Nephron progenitor cell (in vitro differentiated cells): Measurements from ENCODE around the gene CRACR2A.

Experiments used
- DNase-seq: peaks from one replicate; pipeline ENCODE4 v3.0.0; 2021
- H3K27ac Mint-ChIP-seq: 2 replicates; pipeline ENCODE4 v1.8.0; 2021; ENCODE audit warnings: mild to moderate bottlenecking, moderate library complexity, mixed read lengths
- H3K27me3 Mint-ChIP-seq: 2 replicates; pipeline ENCODE4 v1.8.0; 2021; ENCODE audit warnings: mild to moderate bottlenecking, low read depth, mixed read lengths; ENCODE audit not compliant: poor library complexity
- H3K36me3 Mint-ChIP-seq: 2 replicates; pipeline ENCODE4 v1.8.0; 2021; ENCODE audit warnings: low read depth, mixed read lengths
- H3K4me1 Mint-ChIP-seq: 2 replicates; pipeline ENCODE4 v1.8.0; 2021; ENCODE audit warnings: mixed read lengths
- H3K4me3 Mint-ChIP-seq: 2 replicates; pipeline ENCODE4 v1.8.0; 2021; ENCODE audit warnings: mild to moderate bottlenecking, moderate library complexity, mixed read lengths
- H3K9me3 Mint-ChIP-seq: 2 replicates; pipeline ENCODE4 v1.8.0; 2021; ENCODE audit warnings: mild to moderate bottlenecking, moderate library complexity, mixed read lengths
- TF ChIP-seq, protein P1 (sequence below): fragments of 200-600 bp; sonication (generic); IDR thresholded peaks from 2 replicates; pipeline ENCODE4 v1.5.0; 2021; ENCODE audit warnings: antibody characterized with exemption

The CRACR2A gene

DNA sequence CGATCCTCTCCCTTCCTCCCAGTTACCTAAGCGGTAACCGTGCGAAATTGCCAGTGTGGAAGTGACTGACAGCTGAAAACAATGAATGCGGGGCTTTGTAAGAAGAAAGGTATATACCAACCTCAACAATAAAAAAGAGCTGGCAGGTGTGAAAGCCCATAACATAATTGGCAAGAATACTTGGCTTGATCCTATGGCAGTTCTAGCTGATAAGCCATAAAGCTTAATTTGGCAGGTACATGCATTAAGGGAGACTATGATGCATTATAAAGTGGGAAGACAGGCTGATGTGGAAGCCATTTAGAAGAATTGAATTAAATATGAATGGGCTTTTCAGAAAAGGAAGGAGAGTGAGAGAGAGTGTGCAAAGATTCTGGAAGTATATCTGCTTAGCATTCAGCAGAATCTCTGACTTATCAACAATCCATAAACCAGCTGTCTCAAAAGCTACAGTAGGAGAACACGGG, 71.3 kb downstream of the CRACR2A start:
- no peak overlapping the region for H3K4me3 Mint-ChIP-seq
- peaks cover 9% of the 10 kb centered on the region for H3K27me3 Mint-ChIP-seq
- no peaks in the 10 kb centered on the region for H3K9me3 Mint-ChIP-seq
- H3K4me1 Mint-ChIP-seq = peaks cover 22% of the 10 kb centered on the region
- no peaks in the 10 kb centered on the region for H3K36me3 Mint-ChIP-seq
- H3K27ac Mint-ChIP-seq = no peak overlapping the region
- no peak for DNase-seq
- TF ChIP-seq, protein P1, sequence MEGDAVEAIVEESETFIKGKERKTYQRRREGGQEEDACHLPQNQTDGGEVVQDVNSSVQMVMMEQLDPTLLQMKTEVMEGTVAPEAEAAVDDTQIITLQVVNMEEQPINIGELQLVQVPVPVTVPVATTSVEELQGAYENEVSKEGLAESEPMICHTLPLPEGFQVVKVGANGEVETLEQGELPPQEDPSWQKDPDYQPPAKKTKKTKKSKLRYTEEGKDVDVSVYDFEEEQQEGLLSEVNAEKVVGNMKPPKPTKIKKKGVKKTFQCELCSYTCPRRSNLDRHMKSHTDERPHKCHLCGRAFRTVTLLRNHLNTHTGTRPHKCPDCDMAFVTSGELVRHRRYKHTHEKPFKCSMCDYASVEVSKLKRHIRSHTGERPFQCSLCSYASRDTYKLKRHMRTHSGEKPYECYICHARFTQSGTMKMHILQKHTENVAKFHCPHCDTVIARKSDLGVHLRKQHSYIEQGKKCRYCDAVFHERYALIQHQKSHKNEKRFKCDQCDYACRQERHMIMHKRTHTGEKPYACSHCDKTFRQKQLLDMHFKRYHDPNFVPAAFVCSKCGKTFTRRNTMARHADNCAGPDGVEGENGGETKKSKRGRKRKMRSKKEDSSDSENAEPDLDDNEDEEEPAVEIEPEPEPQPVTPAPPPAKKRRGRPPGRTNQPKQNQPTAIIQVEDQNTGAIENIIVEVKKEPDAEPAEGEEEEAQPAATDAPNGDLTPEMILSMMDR = no peak

DNA sequence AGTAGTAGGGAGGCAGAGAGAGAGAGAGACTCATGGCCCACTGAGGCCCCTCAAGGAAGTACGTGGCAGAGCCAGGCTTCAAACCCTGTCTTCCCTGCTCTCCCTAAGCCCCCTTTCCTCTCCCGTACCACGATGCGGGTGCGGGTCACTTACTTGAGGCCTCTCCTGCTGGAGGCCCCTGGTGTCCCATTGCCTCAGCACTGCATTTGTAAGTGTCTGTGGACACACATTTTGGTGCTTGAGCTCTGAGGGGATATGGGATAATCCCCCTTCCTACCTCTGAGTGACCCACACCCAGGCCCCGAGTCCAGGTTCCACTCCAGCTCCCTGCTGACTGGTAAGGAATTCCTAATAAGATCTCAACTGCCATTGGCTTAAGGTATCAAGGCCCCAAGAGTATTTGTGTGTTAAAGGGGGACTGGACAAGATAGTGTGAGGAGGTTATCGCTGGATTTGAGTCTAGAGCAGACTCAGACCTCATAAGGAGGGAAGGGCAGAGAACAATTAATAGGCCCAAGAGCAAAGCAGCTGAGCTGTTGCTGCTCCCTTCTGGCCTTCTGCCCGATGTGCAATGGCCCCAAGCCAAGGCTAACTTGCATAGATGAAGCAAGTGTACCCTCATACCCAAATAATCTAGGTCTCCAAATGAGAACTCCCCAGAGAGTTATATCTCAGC, 71.9 kb downstream of the CRACR2A start:
- H3K9me3 Mint-ChIP-seq = no peaks in the 10 kb centered on the region
- DNase-seq = no peak
- H3K4me3 Mint-ChIP-seq = no peak overlapping the region
- no peak overlapping the region for H3K27ac Mint-ChIP-seq
- TF ChIP-seq, protein P1 = peak; percentile 30
- H3K36me3 Mint-ChIP-seq = no peaks in the 10 kb centered on the region
- H3K4me1 Mint-ChIP-seq = peaks cover 22% of the 10 kb centered on the region
- H3K27me3 Mint-ChIP-seq = peaks cover 6% of the 10 kb centered on the region

DNA sequence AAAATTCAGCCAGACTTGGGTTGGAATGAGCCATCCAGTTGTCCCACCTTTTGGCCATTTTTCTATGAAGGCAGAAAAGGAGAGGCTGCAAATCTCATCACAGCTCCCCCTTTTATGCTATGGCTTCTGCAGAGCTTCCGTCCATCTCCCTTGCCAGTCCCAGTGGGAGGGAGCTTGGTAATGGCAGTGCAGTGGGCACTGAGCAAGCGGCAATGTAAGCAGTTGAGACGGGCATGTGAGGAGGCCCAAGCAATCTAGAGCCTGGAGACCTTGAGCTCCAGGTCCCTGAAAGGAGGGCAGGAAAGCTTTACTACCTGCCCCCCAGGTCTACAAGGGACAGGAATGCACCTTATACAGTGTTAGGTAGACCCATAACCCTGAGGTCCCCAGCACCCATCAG, 73.1 kb downstream of the CRACR2A start:
- Mint-ChIP-seq H3K9me3 (no peaks in the 10 kb centered on the region), H3K4me1 (peaks cover 19% of the 10 kb centered on the region), H3K36me3 (no peaks in the 10 kb centered on the region), H3K27me3 (peaks cover 10% of the 10 kb centered on the region), H3K27ac (no peak overlapping the region), H3K4me3 (no peak overlapping the region)
- DNase-seq = no peak
- TF ChIP-seq, protein P1 = no peak

DNA sequence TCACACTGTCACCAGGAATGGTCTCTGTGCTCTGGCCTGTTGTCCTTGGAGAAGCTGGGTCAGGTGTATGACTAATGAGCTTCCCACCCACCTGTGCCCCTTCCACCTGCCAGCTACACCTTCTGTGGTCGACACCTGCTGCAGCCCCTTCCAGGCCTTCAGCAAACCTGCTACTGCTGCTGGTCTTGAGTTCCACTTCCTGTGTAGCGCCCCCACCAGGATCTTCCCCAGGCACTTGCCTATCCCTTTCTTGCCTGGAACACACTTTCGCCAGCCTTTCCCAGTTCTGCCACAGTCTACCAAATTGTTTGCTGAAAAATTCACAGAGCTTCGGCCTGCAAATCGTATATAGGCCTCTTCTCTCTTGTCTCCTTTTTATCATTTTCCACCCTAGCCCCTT, 75.3 kb downstream of the CRACR2A start:
- H3K4me1 Mint-ChIP-seq = no peaks in the 10 kb centered on the region
- DNase-seq = no peak

DNA sequence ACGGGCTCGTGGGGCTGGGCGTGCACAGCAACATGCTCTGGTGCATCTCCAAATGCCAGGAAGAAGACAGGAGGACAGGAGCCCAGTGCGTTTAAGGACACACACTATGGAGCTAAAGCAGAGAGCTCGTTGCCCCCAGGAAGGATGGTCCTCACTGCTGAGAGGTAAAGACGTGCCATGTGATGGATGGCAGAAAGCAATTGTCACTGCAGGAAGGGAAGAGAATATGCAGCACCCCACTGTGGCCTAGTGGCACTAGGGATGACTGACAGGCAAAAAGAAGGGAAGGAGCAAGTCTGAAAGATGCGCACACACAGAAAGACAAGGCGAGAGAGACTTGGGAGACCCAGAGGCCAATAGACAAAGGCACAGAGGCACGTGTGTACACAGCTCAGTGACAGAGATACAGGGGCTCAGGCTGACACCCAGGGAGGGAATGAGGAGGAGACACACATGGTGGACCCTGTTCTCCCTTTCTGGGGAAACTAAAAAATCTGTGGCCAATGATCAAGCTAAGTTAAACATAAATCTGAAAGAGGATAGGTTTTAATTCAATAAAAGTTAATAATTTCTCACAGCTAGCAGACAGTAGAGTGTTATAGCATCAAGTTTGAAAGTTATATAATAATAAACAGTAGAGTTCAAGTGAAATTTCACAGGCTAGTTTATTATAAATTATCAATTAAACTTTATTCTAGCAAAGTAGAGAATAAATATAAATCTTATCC, 78.8 kb downstream of the CRACR2A start:
- no peaks in the 10 kb centered on the region for H3K9me3 Mint-ChIP-seq
- H3K4me1 Mint-ChIP-seq = peaks cover 12% of the 10 kb centered on the region
- H3K27ac Mint-ChIP-seq = peak overlapping the region; percentile 30
- H3K36me3 Mint-ChIP-seq = no peaks in the 10 kb centered on the region
- H3K27me3 Mint-ChIP-seq = peaks cover 6% of the 10 kb centered on the region
- no peak for DNase-seq
- no peak overlapping the region for H3K4me3 Mint-ChIP-seq
- TF ChIP-seq, protein P1 = no peak

More for the DNA sequence above, 75.3 kb downstream of the CRACR2A start:
- H3K9me3 Mint-ChIP-seq = no peaks in the 10 kb centered on the region
- no peak overlapping the region for H3K4me3 Mint-ChIP-seq
- TF ChIP-seq, protein P1 = no peak
- no peak overlapping the region for H3K27ac Mint-ChIP-seq
- no peaks in the 10 kb centered on the region for H3K36me3 Mint-ChIP-seq
- H3K27me3 Mint-ChIP-seq = peaks cover 6% of the 10 kb centered on the region
